ENCODE data around the gene MYBPH.

GRCh38 chr1:203168991-203169390 is 6.6 kb downstream of the MYBPH start:
- TF ChIP-seq CTCF (IDR thresholded peaks at IDR 0.05) (no peak), POLR2A (IDR thresholded peaks at IDR 0.05) (no peak), EP300 (IDR thresholded peaks at IDR 0.05) (no peak)
